Measurements from ENCODE around the gene BCAR3.
"Not testable (repeated sequence)": the region's sequence is repeated elsewhere in the genome, so short reads cannot be mapped to it uniquely, and the experiment has no call there.

BCAR3 gene

DNA sequence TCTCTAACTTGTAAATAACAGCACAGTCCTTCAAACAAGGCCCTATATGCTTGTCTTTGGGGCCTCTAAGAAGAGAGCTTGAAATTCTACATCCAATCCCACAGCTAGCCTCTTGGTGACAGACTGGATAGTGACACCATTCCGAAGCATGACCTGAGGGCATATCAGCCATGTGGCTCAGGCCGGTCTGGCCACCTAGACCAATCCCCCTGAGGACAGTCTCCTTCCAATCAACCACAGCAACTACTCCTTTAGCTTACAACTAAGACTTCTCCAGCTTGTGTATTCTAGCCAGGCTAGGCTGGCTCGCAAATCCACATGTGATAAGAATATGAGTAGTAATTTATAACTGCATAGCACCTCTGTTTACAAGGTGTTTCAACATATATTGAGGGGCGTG is 14.0 kb downstream of the BCAR3 start:
- no peak for DNase-seq

DNA sequence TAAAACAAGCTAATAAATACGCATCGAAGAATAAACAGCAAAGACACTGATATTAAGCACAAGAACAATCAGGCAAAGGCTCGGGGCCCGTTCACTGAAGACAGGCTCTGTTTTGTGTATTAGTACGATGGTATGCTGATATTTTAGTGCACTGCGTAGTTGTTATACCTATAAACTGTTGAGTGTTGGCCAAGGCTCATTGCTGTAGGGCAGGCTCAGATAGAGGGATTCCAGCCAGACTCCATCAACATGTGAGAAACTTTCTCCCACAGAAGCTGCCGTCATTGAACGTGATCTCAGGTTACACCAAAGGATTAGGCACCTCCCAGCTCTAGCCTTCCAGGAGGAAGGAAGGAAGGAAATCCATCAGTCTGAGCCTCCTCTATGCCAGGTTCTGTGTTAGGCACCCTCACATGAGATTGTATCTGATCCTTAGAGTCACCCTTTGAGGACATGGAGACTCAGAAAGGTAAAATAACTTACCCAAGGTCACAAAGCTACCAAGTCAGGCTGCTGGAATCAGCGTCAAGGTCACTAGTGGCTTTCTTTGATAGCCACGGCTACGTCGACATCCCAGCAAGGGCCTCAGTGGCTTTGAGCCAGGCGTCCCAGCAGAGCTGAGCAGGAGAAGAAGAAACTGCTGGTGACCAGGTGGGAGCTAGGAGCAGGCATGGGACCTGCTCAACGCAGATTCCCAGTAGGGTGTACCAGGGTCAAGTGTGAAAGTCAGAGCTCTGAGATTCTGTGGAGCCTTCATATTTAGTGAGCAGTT is 14.8 kb downstream of the BCAR3 start:
- DNase-seq: no peak

DNA sequence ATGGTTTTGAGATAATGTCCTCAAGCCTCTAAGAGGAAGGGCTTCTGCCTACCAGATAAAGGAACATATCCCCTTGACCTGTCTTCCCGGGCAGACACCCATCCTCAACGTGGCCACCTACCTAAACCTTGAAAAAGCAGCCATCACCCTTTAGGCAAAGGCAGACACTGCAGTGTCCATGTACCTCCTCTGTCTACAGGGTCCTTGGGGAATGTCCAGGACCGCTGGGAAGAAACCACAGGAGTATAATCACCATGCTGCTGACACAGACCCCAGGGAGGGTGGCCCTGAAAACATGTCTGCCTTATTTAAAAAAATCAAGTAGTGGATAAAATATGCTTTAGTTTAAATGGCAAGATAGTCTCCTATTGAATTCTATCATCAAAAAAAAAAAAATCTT is 16.6 kb downstream of the BCAR3 start:
- DNase-seq: no peak

- DNase-seq: no peak
These were observed 18.4 kb downstream of the BCAR3 start for GRCh38 chr1:93663208-93663614.

DNA sequence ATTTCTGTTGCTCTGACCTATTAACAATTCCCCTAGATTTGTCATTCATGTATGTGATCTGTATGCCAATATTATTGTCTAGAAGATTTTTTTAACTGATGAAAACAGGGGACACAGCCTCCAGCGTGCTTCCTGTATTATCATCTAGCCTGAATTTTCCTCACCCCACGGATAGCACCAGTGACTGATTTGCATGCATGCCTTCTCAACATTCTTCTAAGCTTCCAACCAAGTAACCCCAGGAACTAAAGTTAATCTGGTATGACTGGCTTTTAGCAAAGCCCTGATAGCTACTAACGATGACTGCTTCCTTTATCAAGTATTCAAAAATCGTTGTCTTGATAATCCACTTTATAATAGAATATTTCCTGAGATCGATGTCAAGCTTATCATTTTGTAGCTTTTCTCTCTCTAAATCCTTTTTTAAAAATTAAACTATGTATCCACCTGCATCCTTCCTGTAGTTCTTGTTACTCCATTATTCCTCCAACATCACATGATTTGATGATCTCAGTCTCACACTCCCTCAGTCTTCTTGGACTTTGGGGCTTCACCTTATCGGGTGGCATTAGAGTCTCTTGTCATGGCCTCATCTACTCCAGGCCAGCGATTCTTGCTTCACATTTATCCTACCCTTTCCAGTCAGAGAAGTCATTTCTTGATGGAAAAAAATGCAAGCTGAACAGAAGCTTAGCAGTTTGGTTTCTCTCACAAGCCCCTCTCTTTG is 19.0 kb downstream of the BCAR3 start:
- no peak for DNase-seq

DNA sequence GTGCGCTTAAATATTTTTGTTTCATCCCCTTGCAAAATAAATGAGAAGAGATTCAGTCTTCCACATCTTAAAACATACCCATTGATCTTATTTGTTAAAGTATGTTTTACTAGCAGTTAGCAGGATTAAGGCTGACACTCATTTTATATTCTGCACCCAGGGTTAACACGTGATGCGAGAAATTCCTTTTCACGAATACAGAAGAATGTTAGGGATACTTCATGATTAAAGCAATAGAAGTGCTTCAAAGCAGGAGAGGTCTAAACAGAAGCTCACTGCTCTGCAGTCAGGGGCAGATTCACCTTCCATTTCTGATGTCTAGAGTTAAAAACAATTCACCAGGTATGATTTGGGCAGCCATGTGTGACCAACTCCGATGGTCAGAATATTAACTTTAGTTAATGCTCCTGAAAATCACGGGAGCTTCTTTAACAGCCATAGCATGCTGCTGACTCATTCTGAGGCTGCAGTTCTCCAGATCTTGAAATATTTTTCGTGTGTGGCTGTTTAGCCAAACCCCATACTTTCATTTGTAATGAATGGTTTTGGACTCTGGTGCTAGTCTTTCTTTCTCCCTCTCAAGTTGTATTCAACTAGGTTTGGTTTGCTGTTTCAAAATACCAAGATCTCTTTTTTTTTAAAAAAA is 19.7 kb downstream of the BCAR3 start:
- DNase-seq: no peak

- DNase-seq: not testable (repeated sequence)
These were observed 20.3 kb downstream of the BCAR3 start for GRCh38 chr1:93661341-93661740.

DNA sequence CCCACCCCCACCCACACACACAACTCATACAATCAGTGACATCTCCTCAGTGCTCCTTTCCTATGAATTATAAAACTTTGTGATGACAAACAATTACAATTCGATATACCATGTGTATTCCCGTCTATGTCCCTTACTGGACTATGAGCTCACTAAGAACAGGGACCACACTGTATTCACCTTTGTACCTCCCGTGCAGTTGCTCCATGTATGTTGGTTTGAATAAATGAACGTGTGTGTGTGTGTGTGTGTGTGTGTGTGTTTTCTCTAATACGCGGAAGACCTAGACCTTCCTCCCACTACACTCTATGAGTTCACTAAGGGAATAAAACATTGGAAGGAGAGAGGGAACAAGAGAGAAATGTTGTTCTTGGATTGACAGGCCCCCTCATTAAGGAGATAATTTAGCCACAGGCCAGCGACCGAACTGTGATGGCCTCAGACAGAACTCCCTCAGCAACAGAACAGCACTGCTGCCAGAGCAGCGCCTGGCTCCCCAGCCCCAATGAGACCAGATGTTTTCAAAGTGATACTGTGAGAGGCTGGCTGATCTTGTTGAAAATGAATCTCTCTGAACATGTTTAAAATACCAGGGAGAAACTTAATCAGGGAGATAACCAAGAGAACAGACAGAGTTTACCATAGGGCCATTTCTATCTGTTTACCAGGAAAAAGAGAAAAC is 21.7 kb downstream of the BCAR3 start:
- DNase-seq: no peak

DNA sequence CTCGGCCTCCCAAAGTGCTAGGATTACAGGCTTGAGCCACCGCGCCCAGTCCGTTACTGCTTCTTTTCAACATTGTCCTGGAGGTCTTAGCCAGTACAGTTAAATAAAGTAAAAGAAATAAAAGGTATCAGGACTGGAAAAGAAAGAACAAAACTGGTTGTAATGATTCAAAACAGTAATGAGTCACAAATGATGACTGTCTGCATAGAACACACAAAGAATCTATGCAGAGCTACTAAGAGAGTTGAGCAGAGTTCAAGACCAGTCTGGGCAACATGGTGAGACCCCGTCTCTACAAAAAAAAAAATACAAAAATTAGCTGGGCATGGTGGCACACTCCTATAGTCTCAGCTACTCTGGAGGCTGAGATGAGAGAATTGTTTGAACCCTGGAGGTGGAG is 23.4 kb downstream of the BCAR3 start:
- no peak for DNase-seq

DNA sequence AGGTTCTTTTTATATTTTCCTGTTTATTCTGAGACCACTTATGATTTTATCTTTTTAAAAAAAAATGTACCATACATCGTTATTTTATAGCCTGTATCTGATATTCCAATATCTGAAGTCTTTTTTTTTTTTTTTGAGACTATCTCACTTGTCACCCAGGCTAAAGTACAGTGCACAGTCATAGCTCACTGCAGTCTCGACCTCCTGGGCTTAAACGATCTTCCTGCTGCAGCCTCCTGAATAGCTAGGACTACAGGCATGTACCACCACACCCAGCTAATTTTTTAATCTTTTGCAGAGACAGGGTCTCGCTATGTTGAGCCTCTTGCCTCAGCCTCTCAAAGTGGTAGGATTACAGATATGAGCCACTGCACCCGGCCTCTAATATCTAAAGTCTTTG is 25.1 kb downstream of the BCAR3 start:
- DNase-seq: no peak

GRCh38 chr1:93653656-93654055 is 28.0 kb downstream of the BCAR3 start:
- no peak for DNase-seq

DNA sequence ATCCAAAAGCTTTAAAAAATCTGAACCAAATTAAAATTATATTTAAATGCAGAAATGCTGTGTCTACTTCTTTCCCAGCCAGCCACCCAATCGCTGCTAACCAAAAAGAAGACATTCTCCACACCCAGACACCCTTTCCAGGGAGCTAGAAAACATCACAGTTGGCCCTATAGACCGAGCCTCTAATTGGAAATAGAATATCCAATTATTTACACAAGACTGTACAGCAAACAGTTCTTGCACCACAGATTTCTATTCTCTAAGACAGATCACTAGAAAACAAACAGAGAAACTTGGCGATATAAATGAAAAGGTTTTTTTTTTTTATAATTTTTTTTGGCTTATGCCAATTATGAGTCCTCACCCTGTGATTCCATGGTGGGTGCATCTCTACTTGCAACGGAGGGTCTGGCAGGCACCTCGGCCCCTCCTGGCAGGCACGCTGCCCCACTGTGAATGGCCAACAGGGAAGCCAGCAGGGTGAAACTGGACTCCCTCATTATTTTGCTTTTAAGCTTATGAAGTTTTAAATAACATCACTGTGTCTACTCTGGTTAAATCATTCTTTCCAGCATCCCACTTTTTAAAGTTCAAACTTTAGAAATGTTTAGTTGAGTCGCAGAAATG is 29.2 kb downstream of the BCAR3 start:
- DNase-seq: no peak

DNA sequence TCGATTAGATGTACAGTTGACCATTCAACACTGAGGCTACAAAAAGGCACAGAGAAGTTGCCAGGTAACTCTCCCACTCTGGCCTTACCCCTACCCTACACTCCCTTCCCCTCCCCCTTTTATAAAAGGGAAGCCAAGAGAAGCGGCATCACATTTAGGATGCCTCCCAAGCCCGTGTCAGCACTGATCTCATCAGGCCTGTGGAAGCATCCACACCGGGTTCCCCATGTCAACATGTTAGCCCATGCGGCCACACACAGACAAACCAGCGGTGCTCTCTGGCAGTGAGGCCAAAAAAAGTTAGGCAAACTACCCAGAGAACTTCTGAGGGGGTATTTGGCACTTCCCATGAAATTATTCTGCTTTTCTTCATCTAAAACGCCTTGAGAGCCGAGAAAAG is 29.9 kb downstream of the BCAR3 start:
- no peak for DNase-seq

- not testable (repeated sequence) for DNase-seq
These were observed 31.5 kb downstream of the BCAR3 start for GRCh38 chr1:93650159-93650558.

- DNase-seq: no peak
These were observed 32.4 kb downstream of the BCAR3 start for GRCh38 chr1:93649231-93649630.

- no peak for DNase-seq
These were observed 33.0 kb downstream of the BCAR3 start for GRCh38 chr1:93648656-93649055.

DNA sequence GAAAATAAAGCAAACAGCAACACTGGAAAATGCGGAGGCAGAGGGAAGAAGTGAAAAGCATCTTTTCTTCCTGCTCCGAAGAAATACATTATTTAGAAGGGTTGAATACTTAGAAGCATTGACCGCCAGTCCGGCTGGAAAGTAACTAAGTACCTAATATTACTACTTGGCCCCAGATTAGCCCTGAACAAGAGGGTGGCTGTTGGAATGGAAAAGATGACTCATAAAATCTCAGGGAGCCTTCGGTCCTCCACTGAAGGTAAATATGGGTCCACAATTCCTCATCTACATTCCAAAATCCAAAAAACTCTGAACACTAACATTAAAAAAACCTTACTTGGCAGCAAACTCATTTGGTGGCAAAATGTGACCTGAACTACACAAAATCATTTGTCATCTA is 40.1 kb downstream of the BCAR3 start:
- no peak for DNase-seq

DNA sequence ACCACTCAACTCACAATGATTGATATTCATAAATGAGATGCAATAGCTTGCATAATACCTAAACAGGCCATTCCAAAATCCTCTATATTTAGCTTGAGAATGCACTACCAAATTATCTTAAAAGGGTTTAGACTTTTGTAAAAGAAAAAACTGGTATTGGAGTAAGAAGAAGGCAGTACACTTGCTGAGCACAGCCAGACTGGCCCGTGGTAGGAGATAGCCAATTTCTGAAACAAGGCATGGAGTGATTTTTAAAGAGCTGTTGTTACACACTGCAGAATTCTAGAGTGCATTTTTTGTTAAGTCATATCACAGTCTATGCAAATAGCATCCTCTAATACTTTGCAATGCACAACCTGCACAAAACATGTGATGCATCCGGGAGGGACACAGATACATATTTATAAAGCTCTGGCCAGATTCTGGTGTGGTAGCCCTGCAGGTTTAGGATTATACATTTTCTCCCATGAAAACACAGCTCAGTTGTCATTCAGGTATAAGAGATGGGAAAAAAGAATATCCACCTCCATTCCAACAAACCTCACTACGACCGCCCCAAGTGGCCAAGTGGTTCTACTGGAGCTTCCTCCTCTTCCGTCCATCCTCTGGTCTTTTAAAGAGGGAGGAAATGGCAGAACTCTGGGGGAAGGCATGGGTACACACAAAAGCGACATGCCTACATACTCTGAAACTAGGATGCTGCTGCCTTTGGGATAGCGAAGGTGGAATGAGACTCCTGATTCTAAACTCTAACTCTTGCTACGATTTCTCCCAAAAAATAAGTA is 40.8 kb downstream of the BCAR3 start:
- no peak for DNase-seq

DNA sequence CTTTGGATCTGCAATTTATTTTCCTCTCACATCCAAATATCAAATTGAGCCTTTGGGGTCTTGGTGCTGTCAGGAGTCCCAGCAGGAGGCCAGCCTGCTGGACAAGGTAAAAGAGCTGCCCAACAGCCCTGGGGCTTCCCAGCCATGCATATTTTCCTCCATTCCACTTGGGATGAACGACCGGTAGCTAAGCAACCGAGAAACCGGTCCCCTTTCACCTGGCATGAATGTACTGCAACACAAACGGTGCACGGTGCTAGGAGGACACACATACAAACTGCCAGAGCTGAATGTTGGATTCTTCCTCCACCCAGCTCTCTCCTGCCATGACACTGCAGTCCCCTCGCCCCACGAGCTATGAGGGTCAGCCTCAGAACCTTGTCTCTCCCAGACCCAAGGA is 42.7 kb downstream of the BCAR3 start:
- no peak for DNase-seq

GRCh38 chr1:93638307-93638847 is 43.3 kb downstream of the BCAR3 start:
- no peak for DNase-seq

- DNase-seq: no peak
These were observed 44.9 kb downstream of the BCAR3 start for GRCh38 chr1:93636712-93637111.

All from stimulated activated CD4-positive, alpha-beta T cell treated with anti-CD3 and anti-CD28 coated beads, Interleukin-4, amount 100 ng/mL, for 1 hour (primary cell).